Right atrium auricular region (tissue), 2 donors: Measurements from ENCODE around the gene ZNF407. TPM values are rescaled to one million over a fixed set of nuclear protein-coding genes. Genes with fewer than 3 reads are reported as not detected.

Experiments
- DNase-seq: peaks from one replicate; pipeline ENCODE4 v3.0.0-alpha.2; 2019; ENCODE audit warnings: low spot score
- H3K27ac ChIP-seq, 2 donors: fragments of 200-600 bp; sonication (generic); 1 replicate in 1 of 2; 2 replicates in 1 of 2; pipeline ENCODE4 v1.5.1; 2016 to 2019
- H3K27me3 ChIP-seq, 2 donors: fragments of 200-600 bp; sonication (generic); one replicate each; pipeline versions ENCODE4 v1.5.1 to v1.6.0; 2017 to 2019
- H3K36me3 ChIP-seq: fragments of 200-600 bp; sonication (generic); one replicate; pipeline ENCODE4 v1.5.1; 2016
- H3K4me1 ChIP-seq, 2 donors: fragments of 200-600 bp; sonication (generic); one replicate each; pipeline versions ENCODE4 v1.5.1 to v1.6.0; 2017 to 2019
- H3K4me3 ChIP-seq, 2 donors: fragments of 200-600 bp; sonication (generic); 1 replicate in 1 of 2; 2 replicates in 1 of 2; pipeline ENCODE4 v1.5.1; 2017 to 2019; ENCODE audit warnings: mild to moderate bottlenecking in 1 of 2, moderate library complexity in 1 of 2
- H3K9me3 ChIP-seq, 2 donors: fragments of 200-600 bp; sonication (generic); one replicate each; pipeline ENCODE4 v1.5.1; 2019
- CTCF ChIP-seq, 2 donors: fragments of 200-600 bp; sonication (generic); IDR thresholded peaks; one replicate each; pipeline ENCODE4 v1.5.1; 2019; ENCODE audit warnings: antibody characterized with exemption in 2 of 2
- total RNA-seq, 2 donors: library from RNA; depleted of rRNA; stranded (reverse); fragments of >200 nt; gene quantifications; one replicate each; pipeline ENCODE4 v1.1.0, GENCODE V29; 2016

Gene ZNF407
- total RNA-seq, 2 donors from 2014 or later, result 7.8 to 8.7 TPM

- Histone ChIP-seq H3K4me3 (no peak overlapping the region), H3K36me3 (no peaks in the 10 kb centered on the region), H3K27ac (no peak overlapping the region), H3K4me1 (no peaks in the 10 kb centered on the region), H3K27me3 (no peaks in the 10 kb centered on the region), H3K9me3 (no peaks in the 10 kb centered on the region)
- peak; percentile 33 to 70 for TF ChIP-seq CTCF (IDR thresholded peaks at IDR 0.05)
- no peak for DNase-seq
Measured at GRCh38 chr18:74652392-74652988, 54.8 kb downstream of the ZNF407 start.

- no peaks in the 10 kb centered on the region for H3K4me1 ChIP-seq
- no peak overlapping the region for H3K27ac ChIP-seq
- no peak overlapping the region for H3K4me3 ChIP-seq
- H3K27me3 ChIP-seq, result no peaks in the 10 kb centered on the region
- peak in 1 of 2 donors; percentile 39 for TF ChIP-seq CTCF (IDR thresholded peaks at IDR 0.05)
- no peak for DNase-seq
- H3K36me3 ChIP-seq, result no peaks in the 10 kb centered on the region
- no peaks in the 10 kb centered on the region for H3K9me3 ChIP-seq
Measured at GRCh38 chr18:74654638-74655037, 57.0 kb downstream of the ZNF407 start.

GRCh38 chr18:74661008-74661407 is 63.3 kb downstream of the ZNF407 start:
- no peaks in the 10 kb centered on the region for H3K36me3 ChIP-seq
- H3K4me1 ChIP-seq, result no peaks in the 10 kb centered on the region
- no peak for TF ChIP-seq CTCF (IDR thresholded peaks at IDR 0.05)
- H3K27ac ChIP-seq, result no peak overlapping the region
- H3K4me3 ChIP-seq, result no peak overlapping the region
- H3K9me3 ChIP-seq, result no peaks in the 10 kb centered on the region
- no peak for DNase-seq
- H3K27me3 ChIP-seq, result no peaks in the 10 kb centered on the region

- H3K9me3 ChIP-seq, result no peaks in the 10 kb centered on the region
- no peaks in the 10 kb centered on the region for H3K36me3 ChIP-seq
- no peak overlapping the region for H3K27ac ChIP-seq
- no peak overlapping the region for H3K4me3 ChIP-seq
- DNase-seq, result no peak
- H3K4me1 ChIP-seq, result no peaks in the 10 kb centered on the region
- H3K27me3 ChIP-seq, result no peaks in the 10 kb centered on the region
- no peak for TF ChIP-seq CTCF (IDR thresholded peaks at IDR 0.05)
Measured at GRCh38 chr18:74661691-74662090, 64.0 kb downstream of the ZNF407 start.

- DNase-seq, result no peak
- Histone ChIP-seq H3K27me3 (no peaks in the 10 kb centered on the region), H3K27ac (no peak overlapping the region), H3K36me3 (no peaks in the 10 kb centered on the region), H3K4me3 (no peak overlapping the region), H3K9me3 (no peaks in the 10 kb centered on the region), H3K4me1 (no peaks in the 10 kb centered on the region)
- TF ChIP-seq CTCF (IDR thresholded peaks at IDR 0.05), result no peak
Measured at GRCh38 chr18:74662622-74663021, 65.0 kb downstream of the ZNF407 start.

- Histone ChIP-seq H3K9me3 (no peaks in the 10 kb centered on the region), H3K27me3 (no peaks in the 10 kb centered on the region), H3K36me3 (no peaks in the 10 kb centered on the region), H3K4me1 (no peaks in the 10 kb centered on the region), H3K4me3 (no peak overlapping the region), H3K27ac (no peak overlapping the region)
- TF ChIP-seq CTCF (IDR thresholded peaks at IDR 0.05), result no peak
- no peak for DNase-seq
Measured at GRCh38 chr18:74665346-74665745, 67.7 kb downstream of the ZNF407 start.
